22Rv1 (cell line): Measurements from ENCODE around the gene PRR30.

Source experiments
- H3K27ac ChIP-seq: fragments of 450-650 bp; 2 replicates; pipeline ENCODE4 v1.5.1; 2017
- ZFX ChIP-seq: fragments of 450-650 bp; IDR thresholded peaks from 2 replicates; pipeline ENCODE4 v1.6.1; 2017; ENCODE audit warnings: antibody characterized with exemption, borderline replicate concordance
- TF ChIP-seq, protein P1 (sequence below): fragments of 450-650 bp; IDR thresholded peaks from 2 replicates; pipeline ENCODE4 v1.5.1; 2017; ENCODE audit warnings: mild to moderate bottlenecking

PRR30 gene

DNA sequence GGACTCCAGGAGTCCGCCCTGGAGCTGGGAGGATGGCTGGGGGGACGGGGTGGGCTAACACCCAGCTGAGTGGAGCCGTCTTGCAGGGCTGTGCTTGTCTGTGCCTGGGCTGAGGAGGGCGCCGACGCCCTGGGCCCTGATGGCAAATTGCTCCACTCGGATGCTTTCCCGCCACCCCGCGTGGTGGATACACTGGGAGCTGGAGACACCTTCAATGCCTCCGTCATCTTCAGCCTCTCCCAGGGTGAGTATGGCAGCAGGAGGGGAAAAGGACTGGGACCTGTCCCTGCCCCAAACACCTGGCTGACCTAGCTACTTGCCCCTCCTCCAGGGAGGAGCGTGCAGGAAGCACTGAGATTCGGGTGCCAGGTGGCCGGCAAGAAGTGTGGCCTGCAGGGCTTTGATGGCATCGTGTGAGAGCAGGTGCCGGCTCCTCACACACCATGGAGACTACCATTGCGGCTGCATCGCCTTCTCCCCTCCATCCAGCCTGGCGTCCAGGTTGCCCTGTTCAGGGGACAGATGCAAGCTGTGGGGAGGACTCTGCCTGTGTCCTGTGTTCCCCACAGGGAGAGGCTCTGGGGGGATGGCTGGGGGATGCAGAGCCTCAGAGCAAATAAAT is 39.8 kb downstream of the PRR30 start:
- H3K27ac ChIP-seq = no peak overlapping the region
- no peak for TF ChIP-seq ZFX
- TF ChIP-seq, protein P1, sequence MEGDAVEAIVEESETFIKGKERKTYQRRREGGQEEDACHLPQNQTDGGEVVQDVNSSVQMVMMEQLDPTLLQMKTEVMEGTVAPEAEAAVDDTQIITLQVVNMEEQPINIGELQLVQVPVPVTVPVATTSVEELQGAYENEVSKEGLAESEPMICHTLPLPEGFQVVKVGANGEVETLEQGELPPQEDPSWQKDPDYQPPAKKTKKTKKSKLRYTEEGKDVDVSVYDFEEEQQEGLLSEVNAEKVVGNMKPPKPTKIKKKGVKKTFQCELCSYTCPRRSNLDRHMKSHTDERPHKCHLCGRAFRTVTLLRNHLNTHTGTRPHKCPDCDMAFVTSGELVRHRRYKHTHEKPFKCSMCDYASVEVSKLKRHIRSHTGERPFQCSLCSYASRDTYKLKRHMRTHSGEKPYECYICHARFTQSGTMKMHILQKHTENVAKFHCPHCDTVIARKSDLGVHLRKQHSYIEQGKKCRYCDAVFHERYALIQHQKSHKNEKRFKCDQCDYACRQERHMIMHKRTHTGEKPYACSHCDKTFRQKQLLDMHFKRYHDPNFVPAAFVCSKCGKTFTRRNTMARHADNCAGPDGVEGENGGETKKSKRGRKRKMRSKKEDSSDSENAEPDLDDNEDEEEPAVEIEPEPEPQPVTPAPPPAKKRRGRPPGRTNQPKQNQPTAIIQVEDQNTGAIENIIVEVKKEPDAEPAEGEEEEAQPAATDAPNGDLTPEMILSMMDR = no peak

- TF ChIP-seq ZFX = no peak
- TF ChIP-seq, protein P1 = no peak
- no peak overlapping the region for H3K27ac ChIP-seq
These were observed 41.9 kb downstream of the PRR30 start for GRCh38 chr2:27097341-27097740.

DNA sequence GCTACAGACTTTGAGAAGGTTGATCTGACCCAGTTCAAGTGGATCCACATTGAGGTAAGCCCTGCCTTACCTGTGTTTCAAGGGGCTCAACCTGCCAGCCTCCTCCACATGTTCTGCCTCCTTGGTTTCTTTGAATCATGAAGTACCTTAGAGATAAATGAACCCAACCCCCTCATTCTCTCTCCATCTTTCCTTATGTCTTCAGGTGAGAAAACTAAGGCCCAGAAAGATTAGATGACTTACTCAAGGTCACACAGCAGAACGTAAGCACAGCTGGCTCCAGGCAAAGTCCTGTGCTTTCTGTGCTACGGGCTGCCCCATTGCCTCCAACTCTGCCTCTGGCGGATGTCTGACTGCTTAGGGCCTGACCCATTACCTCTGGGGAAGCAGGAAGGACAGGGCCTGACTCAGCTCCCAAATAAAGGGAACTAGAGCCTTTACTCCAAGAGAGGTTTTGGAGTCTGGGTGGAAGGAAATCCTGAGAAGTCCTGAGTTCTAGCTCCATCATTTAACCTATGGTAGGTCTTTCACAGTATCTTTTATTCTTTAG is 42.4 kb downstream of the PRR30 start:
- no peak overlapping the region for H3K27ac ChIP-seq
- TF ChIP-seq ZFX = no peak
- TF ChIP-seq, protein P1 = no peak

DNA sequence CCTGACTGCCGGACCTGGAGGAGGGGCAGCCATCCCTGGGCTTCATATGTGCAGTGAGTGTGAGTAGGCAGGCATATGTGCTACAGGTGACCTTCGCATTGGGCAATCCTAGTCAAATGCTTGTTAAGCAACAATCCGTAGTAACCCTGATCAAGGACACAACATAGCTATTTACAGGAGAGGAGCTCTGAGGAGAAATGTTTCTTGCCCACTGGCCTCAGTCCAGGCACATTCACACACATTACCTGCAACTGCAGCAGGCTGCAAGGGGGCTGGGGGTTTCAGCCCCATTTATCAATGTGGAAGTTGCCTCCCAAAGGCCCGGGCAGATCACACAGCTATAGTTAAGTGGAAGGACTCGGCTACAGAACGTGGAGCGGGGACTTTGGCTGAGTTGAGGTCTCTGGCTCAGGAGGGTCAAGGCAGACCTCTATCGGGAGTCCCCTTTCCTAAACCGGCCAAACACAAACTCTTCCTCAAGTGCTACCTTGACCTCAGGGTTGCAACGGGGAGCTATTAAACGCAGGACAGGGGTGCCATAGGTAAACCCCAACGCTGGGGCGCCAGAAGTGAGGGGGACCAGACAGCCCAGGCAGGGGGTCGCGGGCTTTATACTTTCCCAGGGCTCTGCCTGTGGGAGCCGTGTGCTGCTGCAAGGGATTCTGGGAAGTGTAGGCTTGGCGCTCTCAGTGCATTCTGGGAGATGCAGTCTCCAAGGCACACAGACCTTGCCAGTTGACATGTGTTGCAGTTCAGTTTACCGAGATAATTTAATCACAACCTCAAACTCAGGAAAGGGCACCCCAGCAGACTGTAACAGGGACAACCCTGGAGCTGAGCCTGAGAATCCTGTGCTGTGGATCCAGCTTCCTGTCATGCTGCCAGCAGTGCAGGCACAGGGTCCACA is 43.2 kb downstream of the PRR30 start:
- TF ChIP-seq, protein P1 = no peak
- TF ChIP-seq ZFX = no peak
- H3K27ac ChIP-seq = no peak overlapping the region

DNA sequence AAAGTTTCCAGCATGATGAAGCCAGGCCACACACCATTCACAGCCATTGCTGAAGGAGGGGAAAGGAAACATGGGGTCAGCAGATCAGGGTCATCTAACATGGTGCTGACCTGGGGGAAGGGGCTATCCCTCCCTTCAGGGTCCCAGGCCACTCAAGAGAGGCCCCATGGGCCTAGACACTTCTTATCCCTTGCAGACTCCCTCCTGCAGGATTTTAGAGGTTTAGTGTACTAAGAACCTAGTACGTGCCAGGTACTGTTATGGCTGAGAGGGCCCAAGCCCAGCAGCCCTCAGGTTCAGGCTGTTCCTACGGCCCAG is 43.8 kb downstream of the PRR30 start:
- H3K27ac ChIP-seq = no peak overlapping the region
- TF ChIP-seq, protein P1 = no peak
- TF ChIP-seq ZFX = no peak

DNA sequence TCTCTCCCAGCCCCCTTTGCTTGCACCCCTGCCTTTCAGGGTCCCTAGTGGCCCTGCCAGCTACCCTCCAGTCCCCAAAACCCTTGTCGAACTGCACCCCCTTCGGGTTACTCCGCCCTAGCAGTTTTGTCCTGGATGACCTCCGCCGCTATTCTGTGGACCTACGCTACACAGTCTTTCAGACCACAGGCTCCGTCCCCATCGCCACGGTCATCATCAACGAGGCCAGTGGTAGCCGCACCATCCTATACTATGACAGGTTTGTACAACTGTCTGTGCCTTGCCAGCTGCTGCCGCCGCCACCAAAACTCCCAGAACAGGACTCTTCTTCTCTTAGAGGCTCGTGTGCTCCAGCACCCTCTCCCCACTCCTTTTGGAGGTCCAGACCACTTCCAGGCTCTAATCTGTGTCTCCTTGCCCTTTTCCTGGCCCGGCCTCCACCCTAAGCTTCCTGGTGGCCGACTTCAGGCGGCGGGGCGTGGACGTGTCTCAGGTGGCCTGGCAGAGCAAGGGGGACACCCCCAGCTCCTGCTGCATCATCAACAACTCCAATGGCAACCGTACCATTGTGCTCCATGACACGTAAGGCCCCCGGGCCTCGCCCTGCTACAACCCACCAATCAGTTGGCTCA is 44.7 kb downstream of the PRR30 start:
- H3K27ac ChIP-seq = peak overlapping the region; percentile 32; the same call in 1 of the 2 replicates

More for the DNA sequence above, 44.7 kb downstream of the PRR30 start:
- TF ChIP-seq, protein P1 = no peak
- TF ChIP-seq ZFX = no peak
